Dedifferentiated amniotic fluid mesenchymal stem cell (primary cell): ENCODE data around the gene ZDHHC13.
"Not testable (repeated sequence)": the region's sequence is repeated elsewhere in the genome, so short reads cannot be mapped to it uniquely, and the experiment has no call there.

Experiments used
- DNase-seq: peaks from one replicate; pipeline ENCODE4 v3.0.0-alpha.2; 2016; ENCODE audit errors: extremely low spot score

ZDHHC13 gene

GRCh38 chr11:19099093-19099492, 17.9 kb upstream of the ZDHHC13 start:
- no peak for DNase-seq

- no peak for DNase-seq
Measured at GRCh38 chr11:19100885-19101284, 16.1 kb upstream of the ZDHHC13 start.

- DNase-seq, result no peak
Measured at GRCh38 chr11:19101796-19102520, 15.0 kb upstream of the ZDHHC13 start.

- no peak for DNase-seq
Measured at GRCh38 chr11:19102521-19102900, 14.5 kb upstream of the ZDHHC13 start.

- DNase-seq, result no peak
Measured at GRCh38 chr11:19105011-19105410, 12.0 kb upstream of the ZDHHC13 start.

GRCh38 chr11:19107125-19107524, 9.8 kb upstream of the ZDHHC13 start:
- no peak for DNase-seq

GRCh38 chr11:19110295-19110694, 6.7 kb upstream of the ZDHHC13 start:
- no peak for DNase-seq

GRCh38 chr11:19111809-19112208, 5.2 kb upstream of the ZDHHC13 start:
- DNase-seq, result no peak

GRCh38 chr11:19116276-19116970, 545 bp upstream of the ZDHHC13 start:
- no peak for DNase-seq

GRCh38 chr11:19117760-19118097, 761 bp downstream of the ZDHHC13 start:
- DNase-seq, result no peak

- DNase-seq, result no peak
Measured at GRCh38 chr11:19121646-19122045, 4.7 kb downstream of the ZDHHC13 start.

GRCh38 chr11:19122960-19123615, 6.1 kb downstream of the ZDHHC13 start:
- DNase-seq, result no peak

- DNase-seq, result not testable (repeated sequence)
Measured at GRCh38 chr11:19126562-19127325, 9.8 kb downstream of the ZDHHC13 start.

- no peak for DNase-seq
Measured at GRCh38 chr11:19134004-19134403, 17.0 kb downstream of the ZDHHC13 start.

- not testable (repeated sequence) for DNase-seq
Measured at GRCh38 chr11:19136884-19137283, 19.9 kb downstream of the ZDHHC13 start.

GRCh38 chr11:19145319-19145718, 28.4 kb downstream of the ZDHHC13 start:
- no peak for DNase-seq

- no peak for DNase-seq
Measured at GRCh38 chr11:19156892-19157291, 39.9 kb downstream of the ZDHHC13 start.

GRCh38 chr11:19160847-19161246, 43.9 kb downstream of the ZDHHC13 start:
- no peak for DNase-seq

GRCh38 chr11:19161651-19162050, 44.7 kb downstream of the ZDHHC13 start:
- no peak for DNase-seq

- no peak for DNase-seq
Measured at GRCh38 chr11:19162951-19163505, 46.1 kb downstream of the ZDHHC13 start.

- DNase-seq, result no peak
Measured at GRCh38 chr11:19163617-19164016, 46.6 kb downstream of the ZDHHC13 start.
